ENCODE results near the gene PLCB1.

DNA sequence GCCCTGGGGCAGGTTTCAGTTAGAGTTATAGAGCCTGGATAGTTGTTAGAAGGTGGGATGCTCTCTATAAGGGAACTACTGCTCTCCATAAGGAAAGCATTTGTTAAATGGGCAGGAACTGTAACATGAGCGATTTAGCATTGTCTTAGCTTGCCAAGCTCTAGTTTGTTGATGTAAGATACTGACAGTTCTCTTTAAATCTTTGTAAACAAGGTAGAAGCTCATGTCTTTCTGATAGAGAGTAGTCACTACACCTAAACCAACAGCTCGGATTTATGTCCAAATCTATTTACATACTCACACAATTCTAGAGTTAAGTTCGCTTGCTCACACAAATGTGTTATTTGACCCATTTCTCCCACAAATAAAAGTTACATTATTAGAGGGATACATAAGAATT, 87.3 kb downstream of the PLCB1 start:
- TF ChIP-seq CTCF (IDR thresholded peaks at IDR 0.05; ENCODE audit: low read depth, low read length) (no peak), MYC (IDR thresholded peaks at IDR 0.05; ENCODE audit: low read depth, low read length) (no peak), POLR2A (IDR thresholded peaks at IDR 0.05; ENCODE audit: extremely low read depth, insufficient read length) (no peak)
